Stimulated activated CD8-positive, alpha-beta memory T cell treated with anti-CD3 and anti-CD28 coated beads, Interleukin-2, amount 100 ng/mL, for 1 hour (primary cell): ENCODE measurements around the gene SPAG9.
"Not testable (repeated sequence)": the region's sequence is repeated elsewhere in the genome, so short reads cannot be mapped to it uniquely, and the experiment has no call there.

Experiments used
- DNase-seq, 2 donors: peaks; one replicate each; pipeline ENCODE4 v3.0.0-alpha.2; 2020; ENCODE audit warnings: low read depth in 2 of 2

The SPAG9 gene

GRCh38 chr17:50953831-50954601, 166.7 kb downstream of the SPAG9 start:
- DNase-seq, result no peak

GRCh38 chr17:50953518-50953830, 167.2 kb downstream of the SPAG9 start:
- DNase-seq, result no peak

DNA sequence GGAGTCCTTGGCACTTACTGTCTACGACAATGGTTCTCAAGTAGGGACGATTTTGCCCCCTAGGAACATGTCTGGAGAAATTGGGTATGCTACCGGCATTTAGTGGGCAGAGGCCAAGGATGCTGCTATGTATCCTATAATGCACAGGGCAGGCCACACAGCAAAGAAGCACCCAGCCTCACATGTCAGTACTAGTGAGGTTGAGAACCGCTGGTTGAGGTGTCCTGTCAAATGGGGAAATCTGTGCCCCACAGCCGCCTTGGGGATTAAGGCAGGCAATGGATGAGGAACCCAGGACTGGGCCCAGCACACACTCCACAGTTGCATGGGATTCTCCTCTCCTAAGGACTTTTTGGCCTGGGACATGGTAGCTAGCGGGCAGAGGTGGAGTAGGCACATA, 167.8 kb downstream of the SPAG9 start:
- no peak for DNase-seq

- no peak for DNase-seq
Measured at GRCh38 chr17:50952013-50952412, 168.7 kb downstream of the SPAG9 start.

GRCh38 chr17:50949989-50950877, 170.4 kb downstream of the SPAG9 start:
- peak in 1 of 2 donors; percentile 19 for DNase-seq

DNA sequence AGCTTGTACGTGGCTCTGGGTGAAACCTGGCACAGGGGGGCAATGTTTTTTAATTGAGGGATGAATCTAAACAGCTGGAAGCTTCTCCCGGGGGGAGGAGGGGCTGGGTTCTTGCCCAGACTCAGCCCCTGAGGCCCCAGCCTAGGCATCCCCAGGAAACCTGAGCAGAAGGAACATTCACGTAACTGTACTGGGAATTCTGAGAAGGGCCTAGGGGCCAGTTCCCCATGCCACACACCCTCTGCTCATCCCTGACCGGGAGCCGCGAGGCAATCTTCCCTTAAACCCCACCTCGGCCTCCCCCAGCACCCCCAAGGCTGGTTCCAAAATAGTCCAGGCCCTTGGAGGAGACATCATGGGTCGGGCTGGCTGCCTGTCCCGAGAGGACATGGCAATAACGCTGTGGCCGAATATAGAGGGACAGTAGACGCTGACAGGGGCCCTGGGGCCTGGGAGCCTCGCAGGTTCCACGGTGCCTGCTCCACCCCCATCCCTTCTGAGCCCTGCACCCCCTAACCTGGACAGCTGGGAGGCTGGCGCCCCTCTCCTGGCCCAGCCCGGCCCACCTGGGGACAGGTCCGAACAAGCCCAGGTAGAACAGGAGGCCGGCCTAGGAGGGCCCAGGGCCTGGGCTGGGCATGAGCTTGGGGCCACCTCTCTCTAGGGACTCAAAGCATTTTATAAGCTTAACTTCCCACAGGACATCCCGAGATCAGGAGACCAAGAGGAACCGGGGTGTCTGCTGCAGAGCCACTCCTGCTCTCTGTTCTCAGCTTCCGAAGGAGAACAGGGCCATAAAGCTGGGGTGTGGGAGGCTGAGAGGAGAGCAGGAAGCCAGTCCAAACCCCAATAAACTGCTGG, 171.3 kb downstream of the SPAG9 start:
- no peak for DNase-seq

DNA sequence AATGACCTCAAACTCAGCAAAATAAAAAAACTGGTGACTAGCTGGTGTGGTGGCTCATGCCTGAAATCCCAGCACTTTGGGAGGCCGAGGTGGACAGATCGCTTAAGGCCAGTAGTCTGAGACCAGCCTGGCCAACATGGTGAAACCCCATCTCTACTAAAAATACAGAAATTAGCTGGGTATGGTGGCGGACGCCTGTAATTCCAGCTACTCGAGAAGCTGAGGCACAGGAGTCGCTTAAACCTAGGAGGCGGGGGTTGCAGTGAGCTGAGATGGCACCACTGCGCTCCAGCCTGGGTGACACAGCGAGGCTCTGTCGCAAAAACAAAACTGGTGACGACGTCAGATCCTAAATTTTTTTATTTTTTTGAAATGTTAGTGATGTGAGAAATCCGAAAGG, 172.0 kb downstream of the SPAG9 start:
- no peak for DNase-seq

- no peak for DNase-seq
Measured at GRCh38 chr17:50947782-50948543, 172.7 kb downstream of the SPAG9 start.

DNA sequence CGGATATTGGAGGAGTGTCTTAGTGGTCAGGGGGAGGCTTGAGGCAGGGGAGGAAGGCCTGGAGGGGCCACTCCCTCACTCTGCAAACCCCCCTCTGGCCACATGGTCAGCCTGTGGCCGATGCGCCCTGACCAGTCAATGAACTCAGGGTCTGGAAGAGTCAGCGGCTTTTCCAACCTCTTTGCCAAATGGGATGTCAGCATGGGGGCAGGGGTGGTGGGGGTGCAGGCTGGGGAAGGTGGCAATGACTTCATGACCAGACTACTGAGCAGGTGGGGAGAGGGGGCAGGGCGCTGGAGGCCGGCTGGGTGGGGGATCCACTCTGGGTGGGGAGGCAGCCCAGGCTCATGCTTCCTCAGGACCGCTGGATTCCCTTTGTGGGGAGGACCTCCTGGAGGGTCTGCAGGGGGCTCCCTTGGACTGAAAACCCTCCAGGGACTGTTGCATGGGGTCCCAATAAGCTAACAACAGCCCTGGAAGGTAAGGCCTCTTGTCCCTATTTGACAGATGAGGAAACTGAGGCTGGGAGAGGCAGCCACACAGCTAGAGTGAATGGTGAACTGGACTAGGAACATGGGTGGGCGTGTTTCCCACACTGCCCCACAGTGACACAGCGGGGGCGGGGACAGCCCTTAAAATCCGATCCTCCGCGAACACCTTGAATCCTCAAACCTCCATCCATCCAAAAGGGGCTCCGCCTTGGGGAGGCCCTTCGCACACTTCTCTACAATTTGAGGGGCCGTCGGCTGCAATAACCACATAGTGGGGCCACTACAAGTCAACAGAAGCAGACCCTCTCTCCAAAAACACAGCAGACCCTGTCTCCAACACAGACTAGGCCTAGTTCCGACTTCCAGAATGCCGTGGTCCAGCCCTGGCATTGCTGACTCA, 173.5 kb downstream of the SPAG9 start:
- DNase-seq, result no peak

- DNase-seq, result no peak
Measured at GRCh38 chr17:50946223-50946890, 174.3 kb downstream of the SPAG9 start.

- DNase-seq, result no peak
Measured at GRCh38 chr17:50945779-50946222, 174.9 kb downstream of the SPAG9 start.

GRCh38 chr17:50944902-50945720, 175.6 kb downstream of the SPAG9 start:
- no peak for DNase-seq

DNA sequence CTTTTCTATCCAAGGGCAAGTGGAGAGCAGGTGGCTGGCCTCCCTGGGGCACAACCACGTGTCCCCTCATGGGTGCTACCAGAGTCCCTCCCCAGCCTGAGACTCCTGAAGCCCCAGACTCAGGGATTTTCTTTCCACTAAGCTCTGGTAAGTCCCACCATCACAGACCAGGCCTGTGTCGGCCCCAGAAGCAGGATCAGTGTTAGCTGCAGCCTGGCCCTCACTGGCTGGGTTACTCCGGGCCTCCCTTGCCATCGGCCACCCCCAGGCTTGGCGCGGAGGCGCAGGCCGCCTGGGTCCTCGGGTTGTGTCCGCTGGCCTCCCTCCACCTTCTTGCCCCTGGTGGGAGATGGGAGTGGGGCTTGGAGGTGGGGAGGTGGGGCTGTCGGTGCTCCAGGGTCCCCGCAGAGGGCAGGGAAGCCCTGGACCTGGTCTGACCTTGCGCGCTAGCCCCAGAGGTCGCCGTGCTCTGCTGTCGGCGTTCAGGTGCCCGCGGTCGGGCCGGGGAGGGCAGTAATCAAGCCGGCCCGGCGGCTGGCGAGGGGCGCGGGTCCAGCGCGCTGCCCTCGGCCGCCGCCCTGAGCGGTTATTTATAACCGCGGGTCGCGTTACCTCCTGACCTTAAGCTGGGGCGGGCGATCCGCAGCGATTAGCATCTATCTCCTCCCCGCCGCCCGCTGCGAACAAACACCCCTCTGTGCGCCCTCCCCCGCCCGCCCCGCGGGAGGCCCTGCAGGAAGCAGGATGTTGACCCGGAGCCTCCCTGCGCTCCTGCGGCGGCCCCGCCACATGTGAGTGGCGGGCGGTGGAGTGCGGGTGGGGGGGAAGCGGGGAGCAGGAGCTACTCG, 176.4 kb downstream of the SPAG9 start:
- DNase-seq, result peak; percentile 43 to 49

GRCh38 chr17:50943575-50943933, 177.1 kb downstream of the SPAG9 start:
- no peak for DNase-seq

DNA sequence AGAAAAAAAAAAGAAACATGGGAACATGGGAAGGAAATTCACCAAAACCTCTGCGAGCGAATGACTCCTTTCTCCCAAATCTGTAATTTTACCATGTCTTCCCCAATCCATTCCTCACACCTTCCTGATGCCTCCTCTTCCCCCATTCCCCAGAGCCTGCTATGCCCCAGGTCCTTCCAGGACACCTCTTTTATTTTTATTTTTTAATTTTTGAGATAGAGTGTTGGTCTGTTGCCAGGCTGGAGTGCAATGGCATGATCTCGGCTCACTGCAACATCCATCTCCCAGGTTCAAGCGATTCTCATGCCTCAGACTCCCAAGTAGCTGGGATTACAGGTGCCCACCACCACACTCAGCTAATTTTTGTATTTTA, 179.0 kb downstream of the SPAG9 start:
- not testable (repeated sequence) for DNase-seq

DNA sequence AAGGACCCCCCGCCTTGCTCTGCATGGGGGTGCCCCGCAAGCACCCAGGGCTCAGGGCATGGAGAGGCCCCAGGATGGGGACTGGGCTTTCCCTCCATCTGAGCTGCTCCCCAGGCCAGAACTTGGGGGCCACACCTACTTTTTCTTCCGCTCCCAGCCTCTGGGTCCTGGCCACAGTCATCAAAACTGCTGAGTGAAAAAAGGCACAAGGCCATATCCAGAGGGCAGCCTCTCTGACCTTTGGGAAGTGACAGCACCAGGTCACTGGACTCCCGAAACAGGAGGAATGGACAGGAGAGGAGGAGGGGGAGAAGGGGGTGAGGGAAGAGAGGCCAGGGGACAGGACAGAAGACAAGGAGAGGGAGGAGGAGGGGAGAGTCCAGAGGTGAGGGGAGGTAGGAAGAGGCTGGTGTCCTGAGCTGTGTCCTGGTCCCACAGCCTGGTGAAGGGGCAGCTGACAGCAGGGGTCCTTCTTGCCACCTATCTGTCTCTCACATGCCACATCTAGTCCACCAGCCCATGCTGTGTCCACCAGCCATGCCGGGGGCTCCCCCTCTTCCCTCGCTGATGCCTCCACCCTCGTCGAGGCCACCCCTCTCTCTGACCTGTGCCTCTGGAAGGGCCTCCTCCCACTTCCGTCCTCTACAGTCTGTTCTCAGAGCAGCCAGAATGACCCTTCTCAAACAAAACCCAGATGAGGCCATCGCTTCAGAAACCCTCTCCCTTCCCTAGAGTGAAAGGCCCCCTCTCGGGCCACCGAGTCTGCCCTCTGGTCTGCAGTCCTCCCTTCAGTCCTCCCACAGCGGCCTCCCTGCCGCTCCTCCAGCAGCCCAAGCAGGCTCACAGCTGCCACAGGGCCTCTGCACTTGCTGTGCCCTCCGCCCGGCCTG, 180.6 kb downstream of the SPAG9 start:
- DNase-seq, result no peak

DNA sequence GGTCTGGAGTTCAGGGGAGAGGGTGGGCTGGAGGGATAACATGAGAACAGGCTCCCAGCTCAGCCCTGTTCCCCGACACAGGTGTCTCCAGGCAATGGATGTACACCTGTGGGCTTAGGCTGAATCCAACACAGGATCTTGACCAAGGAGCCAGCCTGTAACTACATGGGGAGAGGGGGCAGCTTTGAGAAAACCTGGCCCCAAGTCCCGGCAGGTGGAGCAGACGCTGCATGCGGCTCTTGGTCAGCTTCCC, 181.2 kb downstream of the SPAG9 start:
- no peak for DNase-seq
